Esophagus squamous epithelium (tissue), 4 donors: ENCODE measurements around the gene MRPS6.

Experiments
- CTCF ChIP-seq, 6 experiments: fragments of 450-650 bp in 4 of 6; fragments of 200-600 bp in 2 of 6; sonication (generic) in 2 of 6; IDR thresholded peaks; one replicate each; pipeline ENCODE4 v1.5.1; 2016 to 2019; ENCODE audit warnings: antibody characterized with exemption in 6 of 6, mild to moderate bottlenecking in 4 of 6, moderate library complexity in 4 of 6
- POLR2A ChIP-seq, 4 donors: fragments of 450-650 bp; IDR thresholded peaks; one replicate each; pipeline ENCODE4 v1.6.1; 2017; ENCODE audit warnings: antibody characterized with exemption in 4 of 4, mild to moderate bottlenecking in 4 of 4, moderate library complexity in 3 of 4

GRCh38 chr21:34029743-34030528 lies 43.4 kb upstream of the MRPS6 start:
- TF ChIP-seq CTCF (IDR thresholded peaks at IDR 0.05) (no peak), POLR2A (IDR thresholded peaks at IDR 0.05) (no peak)
